ENCODE measurements around the gene ANAPC16.
"Not testable (repeated sequence)": the region's sequence is repeated elsewhere in the genome, so short reads cannot be mapped to it uniquely, and the experiment has no call there.

The ANAPC16 gene

GRCh38 chr10:72215611-72216549 is at the start of gene ANAPC16, which contains the start of gene ASCC1:
TSS of gene ANAPC16 (plus strand) at chr10:72216012. CDS start at chr10:72223915, 7,903 bp downstream.
TSS of gene ASCC1 (minus strand) at chr10:72216276. CDS start at chr10:72213298, 2,978 bp downstream.
- peak; percentile 92 for DNase-seq (ENCODE audit: low read depth)

GRCh38 chr10:72167118-72167517 is 48.7 kb upstream of the ANAPC16 start:
- DNase-seq (ENCODE audit: low read depth): no peak

- DNase-seq (ENCODE audit: low read depth): no peak
These were observed 45.5 kb upstream of the ANAPC16 start for GRCh38 chr10:72170263-72170662.

GRCh38 chr10:72170733-72171132 is 45.1 kb upstream of the ANAPC16 start:
- DNase-seq (ENCODE audit: low read depth): no peak

GRCh38 chr10:72171175-72171630 is 44.6 kb upstream of the ANAPC16 start:
- DNase-seq (ENCODE audit: low read depth): peak; percentile 94

- DNase-seq (ENCODE audit: low read depth): no peak
These were observed 42.6 kb upstream of the ANAPC16 start for GRCh38 chr10:72173262-72173618.

- peak; percentile 81 for DNase-seq (ENCODE audit: low read depth)
These were observed 42.1 kb upstream of the ANAPC16 start for GRCh38 chr10:72173619-72174296.

- no peak for DNase-seq (ENCODE audit: low read depth)
These were observed 41.5 kb upstream of the ANAPC16 start for GRCh38 chr10:72174297-72174662.

GRCh38 chr10:72175149-72175548 is 40.7 kb upstream of the ANAPC16 start:
- DNase-seq (ENCODE audit: low read depth): peak; percentile 77

- no peak for DNase-seq (ENCODE audit: low read depth)
These were observed 39.1 kb upstream of the ANAPC16 start for GRCh38 chr10:72176701-72177100.

GRCh38 chr10:72177454-72177853 is 38.4 kb upstream of the ANAPC16 start:
- DNase-seq (ENCODE audit: low read depth): no peak

GRCh38 chr10:72184156-72184555 is 31.7 kb upstream of the ANAPC16 start:
- no peak for DNase-seq (ENCODE audit: low read depth)

GRCh38 chr10:72186258-72186981 is 29.4 kb upstream of the ANAPC16 start:
- DNase-seq (ENCODE audit: low read depth): peak; percentile 35

- no peak for DNase-seq (ENCODE audit: low read depth)
These were observed 28.9 kb upstream of the ANAPC16 start for GRCh38 chr10:72186982-72187330.

GRCh38 chr10:72194949-72195348 is 20.9 kb upstream of the ANAPC16 start:
- no peak for DNase-seq (ENCODE audit: low read depth)

- no peak for DNase-seq (ENCODE audit: low read depth)
These were observed 14.9 kb upstream of the ANAPC16 start for GRCh38 chr10:72200883-72201282.

GRCh38 chr10:72201293-72201692 is 14.5 kb upstream of the ANAPC16 start:
- no peak for DNase-seq (ENCODE audit: low read depth)

- peak; percentile 39 for DNase-seq (ENCODE audit: low read depth)
These were observed 11.5 kb upstream of the ANAPC16 start for GRCh38 chr10:72204296-72204695.

- no peak for DNase-seq (ENCODE audit: low read depth)
These were observed 11.1 kb upstream of the ANAPC16 start for GRCh38 chr10:72204724-72205123.

- no peak for DNase-seq (ENCODE audit: low read depth)
These were observed 9.1 kb upstream of the ANAPC16 start for GRCh38 chr10:72206511-72207229.

- not testable (repeated sequence) for DNase-seq (ENCODE audit: low read depth)
These were observed 7.3 kb upstream of the ANAPC16 start for GRCh38 chr10:72208526-72208925.

- not testable (repeated sequence) for DNase-seq (ENCODE audit: low read depth)
These were observed 4.4 kb upstream of the ANAPC16 start for GRCh38 chr10:72211381-72211780.

All from EH (cell line).